Stimulated activated CD8-positive, alpha-beta memory T cell treated with anti-CD3 and anti-CD28 coated beads, Interleukin-7, amount 100 ng/mL, for 1 hour (primary cell): ENCODE measurements around the gene AQP12A.

Source experiments
- DNase-seq, 2 donors: peaks; one replicate each; pipeline ENCODE4 v3.0.0-alpha.2; 2020; ENCODE audit warnings: low read depth in 2 of 2

AQP12A gene

GRCh38 chr2:240708457-240708856 lies 16.8 kb downstream of the AQP12A start:
- DNase-seq: no peak

- DNase-seq: no peak
Observed at GRCh38 chr2:240711296-240711695, 19.6 kb downstream of the AQP12A start.

- no peak for DNase-seq
Observed at GRCh38 chr2:240711701-240712100, 20.0 kb downstream of the AQP12A start.

- DNase-seq: no peak
Observed at GRCh38 chr2:240712121-240712520, 20.5 kb downstream of the AQP12A start.

GRCh38 chr2:240713071-240713927 lies 21.6 kb downstream of the AQP12A start:
- DNase-seq: no peak

GRCh38 chr2:240713928-240714746 lies 22.5 kb downstream of the AQP12A start:
- DNase-seq: no peak

GRCh38 chr2:240714747-240715725 lies 23.4 kb downstream of the AQP12A start:
- no peak for DNase-seq

- no peak for DNase-seq
Observed at GRCh38 chr2:240716130-240716798, 24.6 kb downstream of the AQP12A start.

GRCh38 chr2:240717181-240717641 lies 25.5 kb downstream of the AQP12A start:
- no peak for DNase-seq

GRCh38 chr2:240717681-240718581 lies 26.3 kb downstream of the AQP12A start:
- DNase-seq: no peak

- no peak for DNase-seq
Observed at GRCh38 chr2:240718896-240719490, 27.3 kb downstream of the AQP12A start.

- DNase-seq: no peak
Observed at GRCh38 chr2:240719676-240720545, 28.2 kb downstream of the AQP12A start.

- DNase-seq: no peak
Observed at GRCh38 chr2:240720686-240721595, 29.3 kb downstream of the AQP12A start.

- no peak for DNase-seq
Observed at GRCh38 chr2:240721596-240722180, 30.0 kb downstream of the AQP12A start.

GRCh38 chr2:240722376-240722775 lies 30.7 kb downstream of the AQP12A start:
- no peak for DNase-seq

- DNase-seq: no peak
Observed at GRCh38 chr2:240722796-240723735, 31.4 kb downstream of the AQP12A start.
